ENCODE data around the gene DGKA. TPM values are rescaled to one million over a fixed set of nuclear protein-coding genes. Genes with fewer than 3 reads are reported as not detected.
A peak's percentile ranks its signal among the peaks of the same experiment; 100 is the strongest.

The DGKA gene
- total and polyA plus RNA-seq, 2 of the 4 experiments (the other 2 are of a cell fraction) = 71.9 to 75.1 TPM

DNA sequence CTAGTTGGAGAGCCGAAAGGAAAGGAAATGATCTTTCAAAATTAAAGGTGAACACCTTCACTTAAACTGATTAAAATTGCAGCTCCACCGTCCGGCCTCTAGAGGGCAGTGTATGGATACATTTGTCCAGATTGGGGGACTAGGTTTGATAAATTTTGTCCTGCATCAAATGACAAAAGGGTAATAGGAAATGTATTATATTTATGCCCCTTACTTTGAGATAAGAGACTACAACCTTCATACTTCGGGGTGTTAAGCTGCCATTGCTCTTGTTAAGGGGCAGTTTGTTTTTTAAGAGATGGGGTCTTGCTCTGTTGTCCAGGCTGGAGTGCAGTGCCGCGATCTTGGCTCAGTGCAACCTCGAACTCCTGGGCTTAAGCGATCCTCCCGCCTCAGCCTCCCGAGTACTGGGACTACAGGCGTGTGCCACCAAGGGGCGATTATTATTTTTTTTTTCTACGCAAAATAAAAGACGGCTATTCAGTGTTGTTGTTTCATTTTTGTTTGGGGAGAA lies 65.3 kb downstream of the DGKA start:
- H3K4ac ChIP-seq (ENCODE audit: low read depth, low read length) = no peak overlapping the region
- no peaks in the 10 kb centered on the region; the same call in 1 of the 2 replicates for H4K20me1 ChIP-seq (ENCODE audit: insufficient read depth, low read length)
- H3K36me3 ChIP-seq (ENCODE audit: control insufficient read depth, insufficient read depth, low read length) = peaks cover 21% of the 10 kb centered on the region
- H3K14ac ChIP-seq (replicated peaks; ENCODE audit: low read depth, low read length) = no peak overlapping the region
- H3K23ac ChIP-seq (ENCODE audit: low read depth, low read length) = no peak overlapping the region
- CTCF ChIA-PET = interaction anchor here (0.6 to 1.8 kb wide), 9 partner anchors 9 to 116 kb away, joined by 3 to 8 read pairs (median 3); no protein-coding TSS in a partner anchor
- no peak overlapping the region for H3K18ac ChIP-seq (ENCODE audit: low read depth, low read length)
- peak overlapping the region; percentile 13; the same call in 1 of the 2 replicates for H3K27ac ChIP-seq (ENCODE audit: insufficient read depth, low read length)
- H3K4me1 ChIP-seq (ENCODE audit: control insufficient read depth, insufficient read depth, low read length) = peaks cover 4% of the 10 kb centered on the region
- no peaks in the 10 kb centered on the region for H3K9me3 ChIP-seq (ENCODE audit: control insufficient read depth, insufficient read depth, low read length)
- no peak overlapping the region for H2AK5ac ChIP-seq (ENCODE audit: low read depth, low read length)
- POLR2A ChIA-PET (ENCODE audit: unreplicated experiment) = interaction anchor here (0.5 kb wide), 1 partner anchor 13 kb away, joined by 6 read pairs; no protein-coding TSS in a partner anchor
- no peak overlapping the region for H2BK15ac ChIP-seq (ENCODE audit: low read depth, low read length)
- dilution Hi-C loops (cut with HindIII; ENCODE audit: low sequenced_read_pairs, unreplicated experiment) (no loop called here), intact Hi-C loops (cut with micrococcal nuclease) (loop anchor here (1.0 to 10.0 kb wide), 3 partner anchors 33 to 109 kb away; partner anchors contain the start of genes PA2G4 and RPS26), in situ Hi-C loops (cut with MboI; ENCODE audit: low sequenced_read_pairs) (loop anchor here (5.0 kb wide), 1 partner anchor 41 kb away; no protein-coding TSS in a partner anchor)
- H4K5ac ChIP-seq (ENCODE audit: low read depth, low read length) = no peak overlapping the region
- H3K4me3 ChIP-seq (ENCODE audit: insufficient read depth, low read depth, low read length) = peak overlapping the region; percentile 68; the same call in 1 of the 2 replicates
- no peak overlapping the region for H2AK9ac ChIP-seq (replicated peaks; ENCODE audit: low read depth, low read length, poor library complexity)
- no TSS peak for BruUV-seq (replicated peaks)
- H2AFZ ChIP-seq (replicated peaks; ENCODE audit: low read length, poor library complexity) = no peak overlapping the region
- WGBS, 2 experiments (ENCODE audit: extremely low coverage in 2 of 2, insufficient read length in 1 of 2) = 93% methylated on average over 3 of the region's 14 CpGs; no CpG with 5 or more reads in 1 of the 2 experiments
- TF ChIP-seq MAFK (IDR thresholded peaks at IDR 0.05; ENCODE audit: low read depth, low read length) (no peak), CEBPB (IDR thresholded peaks at IDR 0.05; ENCODE audit: low read depth, low read length) (no peak), NFE2L2 (IDR thresholded peaks at IDR 0.05; ENCODE audit: low read depth, low read length) (no peak), RCOR1 (IDR thresholded peaks at IDR 0.05; ENCODE audit: insufficient replicate concordance, low read length) (no peak), ELK1 (IDR thresholded peaks at IDR 0.05; ENCODE audit: borderline replicate concordance, low read depth, low read length) (no peak), MAZ (IDR thresholded peaks at IDR 0.05; ENCODE audit: borderline replicate concordance, low read depth, low read length) (no peak), CTCF (conservative IDR thresholded peaks at IDR 0.05; ENCODE audit: low read depth, low read length) (peak; percentile 91), RAD21 (IDR thresholded peaks at IDR 0.05; ENCODE audit: low read length) (peak; percentile 77), SMC3 (IDR thresholded peaks at IDR 0.05; ENCODE audit: low read depth, low read length) (peak; percentile 66), RFX5 (IDR thresholded peaks at IDR 0.05; ENCODE audit: low read depth, low read length) (no peak)
- TF ChIP-seq, protein P1, sequence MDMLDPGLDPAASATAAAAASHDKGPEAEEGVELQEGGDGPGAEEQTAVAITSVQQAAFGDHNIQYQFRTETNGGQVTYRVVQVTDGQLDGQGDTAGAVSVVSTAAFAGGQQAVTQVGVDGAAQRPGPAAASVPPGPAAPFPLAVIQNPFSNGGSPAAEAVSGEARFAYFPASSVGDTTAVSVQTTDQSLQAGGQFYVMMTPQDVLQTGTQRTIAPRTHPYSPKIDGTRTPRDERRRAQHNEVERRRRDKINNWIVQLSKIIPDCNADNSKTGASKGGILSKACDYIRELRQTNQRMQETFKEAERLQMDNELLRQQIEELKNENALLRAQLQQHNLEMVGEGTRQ (IDR thresholded peaks at IDR 0.05; ENCODE audit: low read depth, low read length) = no peak
- H2BK5ac ChIP-seq (ENCODE audit: low read depth, low read length, poor library complexity, severe bottlenecking) = no peak overlapping the region
- H4K8ac ChIP-seq (ENCODE audit: low read depth in 2 of 2, low read length in 2 of 2) = no peak overlapping the region
- peak; percentile 19 for ATAC-seq (ENCODE audit: low read depth)
- H2BK20ac ChIP-seq (ENCODE audit: low read depth, low read length) = no peak overlapping the region
- H3K9ac ChIP-seq (ENCODE audit: low read depth, low read length) = peak overlapping the region; percentile 46; the same call in 1 of the 2 replicates
- no peaks in the 10 kb centered on the region for H3K27me3 ChIP-seq (ENCODE audit: control insufficient read depth, insufficient read depth, low read length)
- no peak overlapping the region for H3K56ac ChIP-seq (ENCODE audit: extremely low read depth, insufficient read depth, low read length)
- H2BK120ac ChIP-seq (ENCODE audit: low read depth, low read length) = no peak overlapping the region
- peak overlapping the region; percentile 90 for H3K4me2 ChIP-seq (ENCODE audit: low read depth, low read length)
- H4K91ac ChIP-seq (ENCODE audit: insufficient read depth, low read depth, low read length) = no peak overlapping the region
- H3K9me1 ChIP-seq (ENCODE audit: insufficient read depth, low read length) = no peaks in the 10 kb centered on the region
- H3K79me1 ChIP-seq (ENCODE audit: low read depth in 1 of 2, low read length in 2 of 2) = peaks cover 5 to 16% of the 10 kb centered on the region in 2 experiments
- DNase-seq = peak; percentile 62

Data from IMR-90 (cell line).